AG04450 (cell line): Measurements from ENCODE around the gene FNBP1. TPM values are rescaled to one million over a fixed set of nuclear protein-coding genes. Genes with fewer than 3 reads are reported as not detected.

ENCODE experiments used
- CTCF ChIA-PET: fragments of 300-600, 350-600 bp; formaldehyde crosslinking; extraction: SDS; loops from one replicate; lab custom pipeline; 2022; ENCODE audit warnings: antibody characterized with exemption, inconsistent platforms; lab: Charles Lee
- POLR2A ChIA-PET: fragments of 350-600 bp; formaldehyde crosslinking; extraction: SDS; loops from one replicate; lab custom pipeline; 2021; ENCODE audit warnings: antibody characterized with exemption, inconsistent platforms; lab: Yijun Ruan, JAX
- DNase-seq: peaks from one replicate; pipeline ENCODE4 v3.0.0-alpha.2; 2011; ENCODE audit warnings: low read depth, low spot score
- H3K27ac ChIP-seq: one replicate; pipeline ENCODE4 v1.5.1; 2012; ENCODE audit warnings: low read depth, low read length, control low read depth
- H3K27me3 ChIP-seq: one replicate; pipeline ENCODE4 v1.6.0; 2012; ENCODE audit warnings: low read length; ENCODE audit not compliant: control insufficient read depth, insufficient read depth
- H3K4me3 ChIP-seq: 2 replicates; pipeline ENCODE4 v1.5.1; 2011; ENCODE audit warnings: mild to moderate bottlenecking, low read depth, low read length, control low read depth
- H3K9me3 ChIP-seq: 2 replicates; pipeline ENCODE4 v1.5.1; 2012; ENCODE audit warnings: low read length; ENCODE audit not compliant: control insufficient read depth, insufficient read depth
- CTCF ChIP-seq: IDR thresholded peaks from 2 replicates; pipeline ENCODE4 v1.5.1; 2011; ENCODE audit warnings: low read depth, low read length, control low read depth, inconsistent platforms
- polyA plus RNA-seq: library from polyadenylated mRNA; depleted of rRNA; stranded (reverse); fragments of >200 nt; gene quantifications from 2 replicates; pipeline ENCODE4 v1.2.3, GENCODE V29; 2011

FNBP1 gene
- polyA plus RNA-seq, 1 experiment = 22.3 TPM

GRCh38 chr9:129908906-129909305 is 134.1 kb downstream of the FNBP1 start:
- DNase-seq = no peak
- CTCF ChIA-PET = interaction anchor here (1.3 kb wide), 1 partner anchor 149 kb away, joined by 3 read pairs; no protein-coding TSS in a partner anchor
- no peak overlapping the region for H3K4me3 ChIP-seq
- TF ChIP-seq CTCF = no peak
- H3K27ac ChIP-seq = no peak overlapping the region
- no peaks in the 10 kb centered on the region for H3K9me3 ChIP-seq
- POLR2A ChIA-PET = no interaction called here
- H3K27me3 ChIP-seq = no peaks in the 10 kb centered on the region

- POLR2A ChIA-PET = interaction anchor here (0.6 to 0.7 kb wide), 2 partner anchors 286 to 1825 kb away, joined by 4 read pairs; no protein-coding TSS in a partner anchor
- Histone ChIP-seq H3K4me3 (no peak overlapping the region), H3K27ac (no peak overlapping the region), H3K27me3 (no peaks in the 10 kb centered on the region), H3K9me3 (no peaks in the 10 kb centered on the region)
- CTCF ChIA-PET = no interaction called here
- no peak for TF ChIP-seq CTCF
- no peak for DNase-seq
Measured at GRCh38 chr9:129907201-129907600, 135.8 kb downstream of the FNBP1 start.

- ChIA-PET CTCF (no interaction called here), POLR2A (interaction anchor here (0.7 to 1.0 kb wide), 2 partner anchors 14 to 287 kb away, joined by 4 to 5 read pairs; no protein-coding TSS in a partner anchor)
- H3K9me3 ChIP-seq = no peaks in the 10 kb centered on the region
- TF ChIP-seq CTCF = no peak
- no peak overlapping the region for H3K27ac ChIP-seq
- no peak for DNase-seq
- no peaks in the 10 kb centered on the region for H3K27me3 ChIP-seq
- no peak overlapping the region for H3K4me3 ChIP-seq
Measured at GRCh38 chr9:129906298-129906697, 136.7 kb downstream of the FNBP1 start.

- Histone ChIP-seq H3K27ac (no peak overlapping the region), H3K9me3 (no peaks in the 10 kb centered on the region; the same call in 1 of the 2 replicates), H3K27me3 (no peaks in the 10 kb centered on the region), H3K4me3 (no peak overlapping the region)
- no peak for DNase-seq
- ChIA-PET CTCF (no interaction called here), POLR2A (no interaction called here)
- no peak for TF ChIP-seq CTCF
Measured at GRCh38 chr9:129904734-129905133, 138.3 kb downstream of the FNBP1 start.

GRCh38 chr9:129902740-129903134 is 140.3 kb downstream of the FNBP1 start:
- H3K27me3 ChIP-seq = no peaks in the 10 kb centered on the region
- no peak overlapping the region for H3K4me3 ChIP-seq
- no peaks in the 10 kb centered on the region; the same call in 1 of the 2 replicates for H3K9me3 ChIP-seq
- CTCF ChIA-PET = interaction anchor here (0.6 kb wide), 1 partner anchor 875 kb away, joined by 9 read pairs; the partner anchor contains the start of gene SH3GLB2
- DNase-seq = no peak
- no peak overlapping the region for H3K27ac ChIP-seq
- POLR2A ChIA-PET = no interaction called here
- no peak for TF ChIP-seq CTCF
